NCI-H345 (cell line): ENCODE results near the gene WDPCP.
"Not testable (repeated sequence)": the region's sequence is repeated elsewhere in the genome, so short reads cannot be mapped to it uniquely, and the experiment has no call there.

Source experiments
- DNase-seq: peaks from one replicate; lab custom pipeline; 2025; lab: John Stamatoyannopoulos, UW

WDPCP gene

DNA sequence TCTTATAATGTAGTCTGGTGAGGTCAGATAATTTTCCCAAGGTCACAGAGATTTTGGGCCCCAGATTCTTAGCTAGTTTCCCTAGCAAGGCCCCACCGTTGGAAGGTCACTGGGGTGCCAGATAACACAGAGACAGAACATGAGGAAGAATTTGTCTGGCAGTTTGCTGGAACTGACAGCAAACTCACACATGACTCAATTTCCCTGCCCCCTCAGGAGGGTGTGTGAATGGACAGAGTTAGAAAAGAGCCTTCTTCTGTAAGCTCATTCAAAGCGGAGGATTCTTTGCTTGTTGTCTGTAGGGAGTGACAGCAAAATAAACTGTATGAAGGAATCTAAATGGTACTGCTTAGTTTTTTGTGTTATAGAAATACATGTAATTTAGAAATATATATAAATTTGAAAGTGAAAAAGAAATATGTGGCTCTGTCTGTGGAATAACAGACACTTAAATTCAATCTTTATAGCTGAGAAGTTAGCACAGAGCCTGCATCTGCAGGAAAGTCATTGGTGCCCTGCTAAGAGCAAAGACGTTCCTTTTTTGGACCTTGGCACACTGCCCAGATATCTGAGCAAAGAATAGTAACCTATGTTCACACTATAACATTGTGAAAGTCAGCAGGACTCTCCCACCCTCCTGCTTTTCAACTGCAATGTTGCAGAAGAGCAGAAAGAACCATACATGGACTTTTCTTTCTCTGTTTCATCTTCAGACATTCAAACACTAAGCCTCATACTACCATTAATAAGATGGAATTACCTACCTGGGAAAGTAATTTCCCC lies 2.5 kb upstream of the WDPCP start:
- peak; percentile 65 for DNase-seq

- peak; percentile 10 for DNase-seq
Observed at GRCh38 chr2:63589148-63589958, 1.1 kb upstream of the WDPCP start.

DNA sequence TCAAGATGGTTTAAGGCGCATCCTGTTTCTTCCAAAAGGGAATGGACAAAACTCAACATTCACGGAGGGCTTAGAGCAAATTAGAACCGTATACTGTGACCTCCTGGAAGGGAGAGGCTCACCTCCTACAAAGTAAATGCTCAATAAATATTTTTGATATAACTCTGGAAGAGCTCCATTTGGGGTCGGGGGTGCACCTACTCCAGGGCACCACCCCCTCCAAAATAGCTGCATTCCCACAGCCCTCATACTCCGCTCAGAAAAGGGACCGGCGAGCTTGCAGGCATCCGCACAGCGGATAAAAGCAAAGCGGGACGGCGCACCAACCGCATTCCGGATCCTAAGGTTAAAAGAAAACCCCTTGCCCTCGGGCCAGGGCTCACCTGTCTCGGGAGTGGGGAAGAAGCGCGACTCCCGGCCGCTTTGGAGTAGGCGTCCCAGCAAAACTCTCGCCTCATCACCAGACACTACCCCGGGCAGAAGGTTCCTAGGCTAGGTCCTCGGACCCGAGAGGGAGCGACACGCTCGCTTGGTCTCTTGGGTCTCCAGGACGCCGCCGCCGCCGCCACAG lies 378 bp downstream of the WDPCP start:
- no peak for DNase-seq

- no peak for DNase-seq
Observed at GRCh38 chr2:63582873-63583272, 5.4 kb downstream of the WDPCP start.

- DNase-seq, result no peak
Observed at GRCh38 chr2:63581298-63581961, 6.8 kb downstream of the WDPCP start.

DNA sequence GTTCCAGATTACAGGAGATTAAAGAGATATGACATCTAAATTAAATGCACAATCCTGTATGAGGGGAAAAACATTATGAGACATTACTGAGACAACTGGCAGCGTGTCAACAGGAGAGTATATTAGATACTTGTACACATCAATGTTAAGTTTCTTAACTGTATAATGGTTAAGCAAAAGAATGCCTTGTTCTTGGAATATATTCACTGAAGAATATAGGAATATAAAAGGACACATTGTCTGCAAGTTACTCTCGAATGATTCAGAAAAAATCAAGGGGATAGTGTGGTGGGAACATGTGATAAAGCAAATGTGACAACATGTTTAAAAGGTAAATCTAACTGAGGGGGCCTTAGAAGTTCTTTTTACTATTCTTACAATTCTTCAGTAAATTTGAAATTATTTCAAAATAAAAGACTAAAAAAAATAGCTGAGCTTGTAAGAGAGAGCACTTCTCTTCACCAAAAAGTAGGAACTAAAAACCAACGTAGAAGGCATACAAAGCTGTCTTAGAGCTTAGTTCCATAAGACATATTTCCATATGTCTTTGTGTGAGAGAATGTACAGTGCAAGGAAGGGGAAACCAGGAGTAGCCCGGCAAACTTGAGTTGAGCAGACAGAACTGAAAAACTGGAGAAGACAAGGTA lies 7.5 kb downstream of the WDPCP start:
- DNase-seq, result no peak

GRCh38 chr2:63578767-63579166 lies 9.5 kb downstream of the WDPCP start:
- DNase-seq, result no peak

- no peak for DNase-seq
Observed at GRCh38 chr2:63576546-63576945, 11.7 kb downstream of the WDPCP start.

- DNase-seq, result not testable (repeated sequence)
Observed at GRCh38 chr2:63573726-63574345, 14.4 kb downstream of the WDPCP start.

GRCh38 chr2:63573026-63573425 lies 15.3 kb downstream of the WDPCP start:
- not testable (repeated sequence) for DNase-seq

GRCh38 chr2:63572001-63572400 lies 16.3 kb downstream of the WDPCP start:
- DNase-seq, result no peak

GRCh38 chr2:63571291-63571690 lies 17.0 kb downstream of the WDPCP start:
- DNase-seq, result no peak

DNA sequence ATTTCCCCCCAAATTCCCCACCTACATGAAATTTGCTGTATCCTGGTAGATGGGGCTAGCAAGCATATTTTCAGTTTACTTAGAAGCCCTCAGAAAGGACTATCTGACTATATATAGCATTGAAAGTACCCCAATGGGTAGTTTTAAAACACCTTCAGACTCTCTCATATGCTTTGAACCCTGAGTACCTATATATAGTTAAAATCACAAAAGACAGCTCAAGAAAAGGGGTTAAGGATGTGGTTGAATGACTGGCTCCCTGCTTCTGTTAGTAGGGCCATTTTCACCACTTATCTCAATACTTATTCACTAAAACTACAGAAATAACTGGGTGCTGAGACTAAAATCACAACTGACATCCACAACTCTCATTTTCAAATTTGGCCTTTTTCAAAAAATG lies 18.5 kb downstream of the WDPCP start:
- no peak for DNase-seq

GRCh38 chr2:63562751-63563150 lies 25.5 kb downstream of the WDPCP start:
- no peak for DNase-seq

DNA sequence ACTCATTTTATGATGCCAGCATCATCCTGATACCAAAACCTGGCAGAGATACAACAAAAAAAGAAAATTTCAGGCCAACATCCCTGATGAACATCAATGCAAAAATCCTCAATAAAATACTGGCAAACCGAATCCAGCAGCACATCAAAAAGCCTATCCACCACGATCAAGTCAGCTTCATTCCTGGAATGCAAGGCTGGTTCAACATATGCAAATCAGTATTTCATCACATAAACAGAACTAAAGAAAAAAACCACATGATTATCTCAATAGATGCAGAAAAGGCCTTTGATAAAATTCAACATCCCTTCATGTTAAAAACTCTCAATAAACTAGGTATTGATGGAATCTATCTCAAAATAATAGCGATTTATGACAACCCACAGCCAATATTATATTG lies 29.4 kb downstream of the WDPCP start:
- DNase-seq, result not testable (repeated sequence)

- not testable (repeated sequence) for DNase-seq
Observed at GRCh38 chr2:63557819-63558218, 30.5 kb downstream of the WDPCP start.

DNA sequence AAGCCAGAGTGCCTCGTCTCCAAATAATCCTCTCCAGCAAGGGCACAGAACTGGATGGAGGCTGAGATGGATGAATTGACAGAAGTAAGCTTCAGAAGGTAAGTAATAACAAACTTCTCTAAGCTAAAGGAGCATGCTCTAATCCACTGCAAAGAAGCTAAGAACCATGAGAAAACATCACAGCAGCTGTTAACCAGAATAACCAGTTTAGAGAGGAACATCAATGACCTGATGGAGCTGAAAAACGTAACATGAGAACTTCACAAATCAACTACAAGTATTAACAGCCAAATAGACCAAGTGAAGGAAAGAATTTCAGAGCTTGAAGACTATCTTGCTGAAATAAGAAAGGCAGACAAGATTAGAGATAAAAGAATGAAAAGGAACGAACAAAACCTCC lies 32.3 kb downstream of the WDPCP start:
- no peak for DNase-seq

DNA sequence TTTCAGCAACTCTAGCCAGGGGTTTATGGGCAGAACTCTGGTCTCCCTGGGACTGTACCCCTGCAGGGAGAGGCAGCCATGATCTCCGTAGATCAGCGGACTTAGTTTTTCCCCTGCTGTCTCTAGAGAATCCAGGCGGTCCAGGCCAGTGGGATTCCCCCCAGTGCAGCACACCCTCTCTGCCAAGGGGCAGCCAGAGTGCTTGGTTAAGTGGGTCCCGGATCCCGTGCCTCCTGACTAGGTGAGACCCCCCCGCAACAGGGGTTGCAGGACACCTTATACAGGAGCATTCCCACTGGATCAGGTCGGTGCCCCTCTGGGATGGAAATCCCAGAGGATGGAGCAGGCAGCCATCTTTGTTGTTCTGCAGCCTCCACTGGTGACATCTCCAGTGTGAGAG lies 33.0 kb downstream of the WDPCP start:
- DNase-seq, result no peak

DNA sequence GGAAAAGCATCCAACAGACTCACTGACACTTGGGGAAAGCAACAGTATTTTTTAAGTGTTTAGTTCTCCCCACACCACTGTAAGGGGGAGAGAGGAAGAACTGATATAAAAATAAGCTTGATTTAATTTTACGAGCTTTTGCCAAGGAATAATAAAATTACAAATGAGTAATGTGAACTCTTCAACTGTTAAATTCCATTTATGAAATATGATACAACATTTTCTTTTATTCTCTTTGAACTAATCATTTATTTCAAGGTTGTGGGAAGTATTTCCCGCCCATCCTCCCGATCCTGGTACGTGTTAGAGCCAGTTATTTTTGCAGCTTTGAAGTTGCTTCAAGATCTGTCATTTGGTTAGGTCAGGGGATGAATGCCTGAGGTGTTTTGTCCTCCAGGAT lies 35.2 kb downstream of the WDPCP start:
- DNase-seq, result no peak

DNA sequence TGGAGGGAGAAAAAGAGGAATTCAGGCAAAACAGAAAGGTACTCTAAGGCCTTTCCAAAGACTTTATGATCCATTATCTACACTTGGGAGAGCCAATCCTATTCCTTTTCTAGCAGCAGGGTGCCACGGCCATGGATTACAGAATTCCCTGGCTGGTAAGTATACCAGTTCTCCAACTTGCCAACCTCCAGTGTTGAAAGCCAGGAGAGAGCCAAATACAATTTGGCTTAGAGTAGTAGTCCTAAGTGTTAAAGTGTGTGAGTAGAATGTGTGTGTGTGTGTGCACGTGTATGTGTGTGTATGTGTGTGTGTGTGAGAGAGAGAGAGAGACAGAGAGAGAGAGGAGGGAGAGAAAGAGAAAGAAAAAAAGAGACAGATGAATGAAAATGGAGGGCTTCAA lies 43.3 kb downstream of the WDPCP start:
- no peak for DNase-seq

DNA sequence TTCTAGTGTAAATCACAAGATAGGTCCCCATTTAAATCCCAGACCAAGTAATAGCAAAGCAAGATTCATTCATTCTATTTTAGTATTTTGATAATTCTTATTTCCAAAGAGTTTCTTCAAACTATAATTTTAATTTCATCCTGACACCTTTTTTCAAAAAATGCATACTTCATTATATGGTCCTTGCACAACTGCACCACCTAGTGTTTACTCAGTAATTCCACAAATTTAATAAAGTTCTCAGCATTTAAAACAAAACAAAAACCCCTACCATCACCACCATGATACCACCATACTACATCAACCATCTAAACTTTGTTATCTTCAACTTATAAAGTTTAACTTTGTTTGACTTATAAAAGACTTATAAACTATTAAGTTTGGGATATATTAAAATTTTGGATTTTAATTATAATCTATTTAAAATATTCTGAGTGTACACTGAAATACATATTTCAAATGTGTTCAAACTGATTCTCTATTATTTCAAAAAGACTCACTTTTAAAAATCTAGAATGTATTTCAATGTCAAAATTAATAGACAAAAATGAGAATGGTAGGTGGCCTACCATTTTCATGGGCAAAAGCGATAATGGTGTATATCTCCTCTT lies 44.2 kb downstream of the WDPCP start:
- DNase-seq, result no peak
